IMR-90 (cell line): ENCODE data around the gene KRTAP10-10. TPM values are rescaled to one million over a fixed set of nuclear protein-coding genes. Genes with fewer than 3 reads are reported as not detected.

Source experiments
- ATAC-seq: fragments of 200-7000 bp; cut with Tn5 transposase; 2 replicates; pipeline ENCODE4 v1.9.1; 2020; ENCODE audit warnings: low read depth, mild to moderate bottlenecking, moderate library complexity
- BruUV-seq: library from RNA; stranded (reverse); fragments of 400-500 nt; replicated peaks from 2 replicates; lab custom pipeline; 2021; lab: Mats Ljungman, UMichigan
- CTCF ChIA-PET: fragments of 300-600 bp; formaldehyde crosslinking; extraction: SDS; loops from one replicate; lab custom pipeline; 2021; ENCODE audit warnings: antibody characterized with exemption; lab: Yijun Ruan, JAX
- POLR2A ChIA-PET: fragments of 300-600 bp; sonication (Branson Sonifier 250); formaldehyde crosslinking; loops from one replicate; lab custom pipeline; 2022; ENCODE audit warnings: antibody characterized with exemption; ENCODE audit not compliant: unreplicated experiment; lab: Charles Lee
- DNase-seq: peaks from one replicate; pipeline ENCODE4 v3.0.0; 2013
- H2AFZ ChIP-seq: replicated peaks from 2 replicates; pipeline ENCODE3; 2013; ENCODE audit warnings: low read length, mild to moderate bottlenecking; ENCODE audit not compliant: poor library complexity
- H2AK5ac ChIP-seq: 2 replicates; pipeline ENCODE4 v1.6.1; 2013; ENCODE audit warnings: low read depth, low read length, inconsistent platforms
- H2AK9ac ChIP-seq: replicated peaks from 2 replicates; pipeline ENCODE3; 2013; ENCODE audit warnings: mild to moderate bottlenecking, low read depth, low read length, moderate library complexity; ENCODE audit not compliant: poor library complexity
- H2BK120ac ChIP-seq: 2 replicates; pipeline ENCODE4 v1.6.1; 2013; ENCODE audit warnings: low read depth, low read length, inconsistent platforms
- H2BK15ac ChIP-seq: 3 replicates; pipeline ENCODE4 v1.6.1; 2013; ENCODE audit warnings: low read depth, low read length, inconsistent platforms
- H2BK20ac ChIP-seq: 2 replicates; pipeline ENCODE4 v1.6.1; 2013; ENCODE audit warnings: low read depth, mild to moderate bottlenecking, inconsistent platforms, low read length, moderate library complexity
- H2BK5ac ChIP-seq: 2 replicates; pipeline ENCODE4 v1.6.1; 2013; ENCODE audit warnings: mild to moderate bottlenecking, low read depth, low read length, inconsistent platforms; ENCODE audit not compliant: poor library complexity, severe bottlenecking
- H3K14ac ChIP-seq: replicated peaks from 2 replicates; pipeline ENCODE4 v1.6.1; 2013; ENCODE audit warnings: low read depth, low read length, inconsistent platforms
- H3K18ac ChIP-seq: 2 replicates; pipeline ENCODE4 v1.6.1; 2013; ENCODE audit warnings: low read depth, low read length, control low read depth
- H3K23ac ChIP-seq: 2 replicates; pipeline ENCODE4 v1.6.1; 2013; ENCODE audit warnings: low read depth, low read length, inconsistent platforms
- H3K27ac ChIP-seq: 2 replicates; pipeline ENCODE4 v1.5.1; 2013; ENCODE audit warnings: mild to moderate bottlenecking, control low read depth, low read length; ENCODE audit not compliant: insufficient read depth
- H3K27me3 ChIP-seq: 2 replicates; pipeline ENCODE4 v1.6.1; 2013; ENCODE audit warnings: low read length; ENCODE audit not compliant: control insufficient read depth, insufficient read depth
- H3K36me3 ChIP-seq: 2 replicates; pipeline ENCODE4 v1.6.1; 2013; ENCODE audit warnings: low read length, mixed read lengths; ENCODE audit not compliant: control insufficient read depth, insufficient read depth
- H3K4ac ChIP-seq: 2 replicates; pipeline ENCODE4 v1.6.1; 2013; ENCODE audit warnings: low read depth, low read length, inconsistent platforms
- H3K4me1 ChIP-seq: 2 replicates; pipeline ENCODE4 v1.6.1; 2013; ENCODE audit warnings: low read length, mixed read lengths; ENCODE audit not compliant: control insufficient read depth, insufficient read depth
- H3K4me2 ChIP-seq: 2 replicates; pipeline ENCODE4 v1.6.1; 2013; ENCODE audit warnings: low read depth, mild to moderate bottlenecking, control low read depth, low read length, moderate library complexity
- H3K4me3 ChIP-seq: 2 replicates; pipeline ENCODE4 v1.5.1; 2013; ENCODE audit warnings: low read depth, mild to moderate bottlenecking, control low read depth, low read length, moderate library complexity; ENCODE audit not compliant: insufficient read depth
- H3K56ac ChIP-seq: 2 replicates; pipeline ENCODE4 v1.6.1; 2013; ENCODE audit warnings: low read length, inconsistent platforms; ENCODE audit not compliant: insufficient read depth; ENCODE audit errors: extremely low read depth
- H3K79me1 ChIP-seq, 2 experiments: 2 replicates each; pipeline ENCODE4 v1.6.1; 2013; ENCODE audit warnings: low read length in 2 of 2, inconsistent platforms in 1 of 2, low read depth in 1 of 2
- H3K9ac ChIP-seq: 2 replicates; pipeline ENCODE4 v1.6.1; 2013; ENCODE audit warnings: low read depth, low read length, control low read depth
- H3K9me1 ChIP-seq: 2 replicates; pipeline ENCODE4 v1.6.1; 2013; ENCODE audit warnings: low read length, inconsistent platforms; ENCODE audit not compliant: insufficient read depth
- H3K9me3 ChIP-seq: 2 replicates; pipeline ENCODE4 v1.6.1; 2013; ENCODE audit warnings: low read length; ENCODE audit not compliant: control insufficient read depth, insufficient read depth
- H4K20me1 ChIP-seq: 2 replicates; pipeline ENCODE4 v1.6.1; 2013; ENCODE audit warnings: low read length, inconsistent platforms; ENCODE audit not compliant: insufficient read depth
- H4K5ac ChIP-seq: 2 replicates; pipeline ENCODE4 v1.6.1; 2013; ENCODE audit warnings: mild to moderate bottlenecking, low read depth, low read length, control low read depth
- H4K8ac ChIP-seq, 2 experiments: 2 replicates each; pipeline ENCODE4 v1.6.1; 2013; ENCODE audit warnings: low read depth in 2 of 2, low read length in 2 of 2, control low read depth in 1 of 2, inconsistent platforms in 1 of 2
- H4K91ac ChIP-seq: 2 replicates; pipeline ENCODE4 v1.6.1; 2013; ENCODE audit warnings: low read depth, low read length, inconsistent platforms; ENCODE audit not compliant: insufficient read depth
- BHLHE40 ChIP-seq: fragments of 150-350 bp; IDR thresholded peaks from 2 replicates; pipeline ENCODE4 v1.6.1; 2016; ENCODE audit warnings: mild to moderate bottlenecking, low read depth, low read length
- CEBPB ChIP-seq: IDR thresholded peaks from 2 replicates; pipeline ENCODE4 v1.6.1; 2012; ENCODE audit warnings: low read depth, low read length, improper control_type of control experiment
- CHD1 ChIP-seq: IDR thresholded peaks from 2 replicates; pipeline ENCODE4 v1.6.1; 2012; ENCODE audit warnings: low read depth, low read length, improper control_type of control experiment
- FOS ChIP-seq: fragments of 150-350 bp; IDR thresholded peaks from 2 replicates; pipeline ENCODE4 v1.6.1; 2016; ENCODE audit warnings: low read depth, low read length
- MAFK ChIP-seq: IDR thresholded peaks from 2 replicates; pipeline ENCODE4 v1.6.1; 2012; ENCODE audit warnings: low read depth, low read length, improper control_type of control experiment
- MAZ ChIP-seq: IDR thresholded peaks from 2 replicates; pipeline ENCODE4 v1.6.1; 2012; ENCODE audit warnings: low read depth, mild to moderate bottlenecking, low read length, improper control_type of control experiment, moderate library complexity, borderline replicate concordance
- MXI1 ChIP-seq: IDR thresholded peaks from 2 replicates; pipeline ENCODE4 v1.6.1; 2012; ENCODE audit warnings: low read depth, mild to moderate bottlenecking, low read length, moderate library complexity, borderline replicate concordance
- NFE2L2 ChIP-seq: fragments of 150-350 bp; IDR thresholded peaks from 2 replicates; pipeline ENCODE4 v1.6.1; 2016; ENCODE audit warnings: low read depth, mild to moderate bottlenecking, low read length
- POLR2A ChIP-seq: IDR thresholded peaks from 2 replicates; pipeline ENCODE4 v1.6.1; 2012; ENCODE audit warnings: mild to moderate bottlenecking, low read depth, low read length
- RAD21 ChIP-seq: IDR thresholded peaks from 2 replicates; pipeline ENCODE4 v1.6.1; 2012; ENCODE audit warnings: low read length, improper control_type of control experiment
- RCOR1 ChIP-seq: IDR thresholded peaks from 2 replicates; pipeline ENCODE4 v1.6.1; 2012; ENCODE audit warnings: mild to moderate bottlenecking, low read length, improper control_type of control experiment; ENCODE audit not compliant: insufficient replicate concordance
- RFX5 ChIP-seq: IDR thresholded peaks from 2 replicates; pipeline ENCODE4 v1.8.0; 2012; ENCODE audit warnings: low read depth, mild to moderate bottlenecking, low read length, moderate library complexity
- SMC3 ChIP-seq: fragments of 150-350 bp; IDR thresholded peaks from 2 replicates; pipeline ENCODE4 v1.6.1; 2016; ENCODE audit warnings: low read depth, mild to moderate bottlenecking, antibody characterized with exemption, low read length, moderate library complexity
- WGBS, 2 experiments: methylation state at CpG; one replicate each; pipeline versions ENCODE4 v1.1.5 to v1.1.7; 2013; ENCODE audit warnings: missing lambda C conversion rate in 2 of 2; ENCODE audit not compliant: insufficient read length in 1 of 2; ENCODE audit errors: extremely low coverage in 2 of 2; 5-methylcytosine and 5-hydroxymethylcytosine counted together
- dilution Hi-C: fragments of 300-500 bp; cut with HindIII; formaldehyde crosslinking; loops from one replicate; pipeline ENCODE4 v1.14.3; 2018; ENCODE audit warnings: low sequenced_read_pairs; ENCODE audit not compliant: unreplicated experiment
- in situ Hi-C: fragments of 300-500 bp; cut with MboI; formaldehyde crosslinking; loops from 3 replicates; pipeline ENCODE4 v1.14.3; 2019; ENCODE audit warnings: low sequenced_read_pairs, inconsistent platforms, mixed read lengths
- intact Hi-C: fragments of 100-400 bp; cut with micrococcal nuclease; formaldehyde crosslinking; loops from 2 replicates; pipeline ENCODE4 v1.10.0; 2022
- polyA plus RNA-seq, 3 experiments: library from polyadenylated mRNA; depleted of rRNA; stranded (reverse); fragments of >200 nt; gene quantifications; 2 replicates each; pipeline ENCODE4 v1.2.3, GENCODE V29; 2012; ENCODE audit warnings: low replicate concordance in 1 of 3
- total RNA-seq: library from RNA; depleted of rRNA; stranded (reverse); fragments of >200 nt; gene quantifications from 2 replicates; pipeline ENCODE4 v1.2.3, GENCODE V29; 2012
- TF ChIP-seq, protein P1 (sequence below): conservative IDR thresholded peaks from 2 replicates; pipeline ENCODE4 v1.5.1; 2012; ENCODE audit warnings: mild to moderate bottlenecking, low read depth, low read length, improper control_type of control experiment
- TF ChIP-seq, protein P2 (sequence below): fragments of 150-350 bp; IDR thresholded peaks from 2 replicates; pipeline ENCODE4 v1.6.1; 2016; ENCODE audit warnings: low read depth, mild to moderate bottlenecking, low read length, moderate library complexity, borderline replicate concordance
- TF ChIP-seq, protein P3 (sequence below): fragments of 150-350 bp; IDR thresholded peaks from 2 replicates; pipeline ENCODE4 v1.6.1; 2017; ENCODE audit warnings: mild to moderate bottlenecking, antibody characterized with exemption, low read length, low read depth

KRTAP10-10 gene
- total and polyA plus RNA-seq, 2 of the 4 experiments (the other 2 are of a cell fraction), result not detected

DNA sequence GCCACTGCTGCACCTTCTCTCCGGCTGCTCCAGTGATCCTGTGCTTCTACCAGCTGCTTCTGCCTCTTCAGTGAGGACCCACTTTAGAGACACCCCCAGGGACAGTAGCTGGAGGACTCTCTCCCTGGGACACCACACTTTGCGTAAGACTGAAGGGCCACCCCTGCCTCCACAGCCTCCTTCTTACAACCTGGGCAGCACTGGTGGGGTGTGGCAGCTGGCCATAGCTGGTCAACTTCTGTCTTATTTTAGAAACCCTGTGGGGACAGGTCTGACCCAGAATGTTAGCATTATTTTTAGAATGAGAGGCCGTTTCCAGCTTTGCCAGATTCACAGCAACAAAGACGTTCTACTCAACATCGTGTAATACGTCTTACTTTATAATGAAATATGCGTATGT, 11.4 kb upstream of the KRTAP10-10 start:
- Histone ChIP-seq H2AK5ac (no peak overlapping the region), H2AFZ (no peak overlapping the region), H3K27me3 (peaks cover 2% of the 10 kb centered on the region; the same call in 1 of the 2 replicates), H2BK5ac (no peak overlapping the region), H3K27ac (no peak overlapping the region), H4K20me1 (no peaks in the 10 kb centered on the region), H4K8ac (no peak overlapping the region), H2BK20ac (no peak overlapping the region), H3K14ac (no peak overlapping the region), H3K79me1 (no peaks in the 10 kb centered on the region), H4K5ac (no peak overlapping the region), H2AK9ac (no peak overlapping the region), H3K9me3 (0 out of 2 replicates have a peak, but pooled peaks cover 1% of the 10 kb centered on the region), H3K9me1 (no peaks in the 10 kb centered on the region), H3K18ac (no peak overlapping the region), H3K4me1 (no peaks in the 10 kb centered on the region), H3K36me3 (no peaks in the 10 kb centered on the region), H3K4ac (no peak overlapping the region), H3K23ac (no peak overlapping the region), H3K4me2 (no peak overlapping the region), H4K91ac (no peak overlapping the region), H2BK15ac (no peak overlapping the region), H3K4me3 (no peak overlapping the region), H3K56ac (no peak overlapping the region), H3K9ac (no peak overlapping the region), H2BK120ac (no peak overlapping the region)
- ChIA-PET CTCF (no interaction called here), POLR2A (no interaction called here)
- BruUV-seq, result no TSS peak
- ATAC-seq (no peak), DNase-seq (no peak)
- 40% methylated on average over 1 of the region's 7 CpGs; no CpG with 5 or more reads in 1 of the 2 experiments for WGBS, 2 experiments
- TF ChIP-seq SMC3 (no peak), MAZ (no peak), RAD21 (no peak), RFX5 (no peak), NFE2L2 (no peak), BHLHE40 (no peak), CEBPB (no peak), MAFK (no peak), MXI1 (no peak), CHD1 (no peak), POLR2A (no peak), RCOR1 (no peak), FOS (no peak)
- TF ChIP-seq, protein P1, sequence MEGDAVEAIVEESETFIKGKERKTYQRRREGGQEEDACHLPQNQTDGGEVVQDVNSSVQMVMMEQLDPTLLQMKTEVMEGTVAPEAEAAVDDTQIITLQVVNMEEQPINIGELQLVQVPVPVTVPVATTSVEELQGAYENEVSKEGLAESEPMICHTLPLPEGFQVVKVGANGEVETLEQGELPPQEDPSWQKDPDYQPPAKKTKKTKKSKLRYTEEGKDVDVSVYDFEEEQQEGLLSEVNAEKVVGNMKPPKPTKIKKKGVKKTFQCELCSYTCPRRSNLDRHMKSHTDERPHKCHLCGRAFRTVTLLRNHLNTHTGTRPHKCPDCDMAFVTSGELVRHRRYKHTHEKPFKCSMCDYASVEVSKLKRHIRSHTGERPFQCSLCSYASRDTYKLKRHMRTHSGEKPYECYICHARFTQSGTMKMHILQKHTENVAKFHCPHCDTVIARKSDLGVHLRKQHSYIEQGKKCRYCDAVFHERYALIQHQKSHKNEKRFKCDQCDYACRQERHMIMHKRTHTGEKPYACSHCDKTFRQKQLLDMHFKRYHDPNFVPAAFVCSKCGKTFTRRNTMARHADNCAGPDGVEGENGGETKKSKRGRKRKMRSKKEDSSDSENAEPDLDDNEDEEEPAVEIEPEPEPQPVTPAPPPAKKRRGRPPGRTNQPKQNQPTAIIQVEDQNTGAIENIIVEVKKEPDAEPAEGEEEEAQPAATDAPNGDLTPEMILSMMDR, result no peak
- TF ChIP-seq, protein P2, sequence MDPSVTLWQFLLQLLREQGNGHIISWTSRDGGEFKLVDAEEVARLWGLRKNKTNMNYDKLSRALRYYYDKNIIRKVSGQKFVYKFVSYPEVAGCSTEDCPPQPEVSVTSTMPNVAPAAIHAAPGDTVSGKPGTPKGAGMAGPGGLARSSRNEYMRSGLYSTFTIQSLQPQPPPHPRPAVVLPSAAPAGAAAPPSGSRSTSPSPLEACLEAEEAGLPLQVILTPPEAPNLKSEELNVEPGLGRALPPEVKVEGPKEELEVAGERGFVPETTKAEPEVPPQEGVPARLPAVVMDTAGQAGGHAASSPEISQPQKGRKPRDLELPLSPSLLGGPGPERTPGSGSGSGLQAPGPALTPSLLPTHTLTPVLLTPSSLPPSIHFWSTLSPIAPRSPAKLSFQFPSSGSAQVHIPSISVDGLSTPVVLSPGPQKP, result no peak
- TF ChIP-seq, protein P3, sequence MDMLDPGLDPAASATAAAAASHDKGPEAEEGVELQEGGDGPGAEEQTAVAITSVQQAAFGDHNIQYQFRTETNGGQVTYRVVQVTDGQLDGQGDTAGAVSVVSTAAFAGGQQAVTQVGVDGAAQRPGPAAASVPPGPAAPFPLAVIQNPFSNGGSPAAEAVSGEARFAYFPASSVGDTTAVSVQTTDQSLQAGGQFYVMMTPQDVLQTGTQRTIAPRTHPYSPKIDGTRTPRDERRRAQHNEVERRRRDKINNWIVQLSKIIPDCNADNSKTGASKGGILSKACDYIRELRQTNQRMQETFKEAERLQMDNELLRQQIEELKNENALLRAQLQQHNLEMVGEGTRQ, result no peak
- intact Hi-C loops (no loop called here), dilution Hi-C loops (no loop called here), in situ Hi-C loops (no loop called here)
